ENCODE data around the gene CLDN9. TPM values are rescaled to one million over a fixed set of nuclear protein-coding genes. Genes with fewer than 3 reads are reported as not detected.

Gene CLDN9
- total RNA-seq, 1 donor from 2014 or later: not detected

GRCh38 chr16:2985893-2986355 lies 26.8 kb upstream of the CLDN9 start:
- H3K27ac Mint-ChIP-seq (ENCODE audit: unreplicated experiment): no peak overlapping the region
- H3K4me3 Mint-ChIP-seq (ENCODE audit: unreplicated experiment): no peak overlapping the region
- H3K36me3 Mint-ChIP-seq (ENCODE audit: low read depth): no peaks in the 10 kb centered on the region
- peaks cover 14% of the 10 kb centered on the region for H3K4me1 Mint-ChIP-seq (ENCODE audit: low read depth)
- H3K9me3 Mint-ChIP-seq (ENCODE audit: low read depth): no peaks in the 10 kb centered on the region
- H3K27me3 Mint-ChIP-seq (ENCODE audit: low read depth): no peaks in the 10 kb centered on the region
- TF ChIP-seq CTCF (IDR thresholded peaks at IDR 0.05): no peak
- DNase-seq (ENCODE audit: low spot score): no peak

GRCh38 chr16:2986623-2987188 lies 26.0 kb upstream of the CLDN9 start:
- Mint-ChIP-seq H3K4me1 (ENCODE audit: low read depth) (peaks cover 6% of the 10 kb centered on the region), H3K27ac (ENCODE audit: unreplicated experiment) (no peak overlapping the region)

GRCh38 chr16:2987286-2987685 lies 25.4 kb upstream of the CLDN9 start:
- H3K27ac Mint-ChIP-seq (ENCODE audit: unreplicated experiment): no peak overlapping the region
- H3K4me3 Mint-ChIP-seq (ENCODE audit: unreplicated experiment): no peak overlapping the region
- H3K27me3 Mint-ChIP-seq (ENCODE audit: low read depth): no peaks in the 10 kb centered on the region
- no peak for DNase-seq (ENCODE audit: low spot score)
- no peak for TF ChIP-seq CTCF (IDR thresholded peaks at IDR 0.05)
- H3K9me3 Mint-ChIP-seq (ENCODE audit: low read depth): no peaks in the 10 kb centered on the region
- H3K36me3 Mint-ChIP-seq (ENCODE audit: low read depth): no peaks in the 10 kb centered on the region
- peaks cover 4% of the 10 kb centered on the region for H3K4me1 Mint-ChIP-seq (ENCODE audit: low read depth)

More at GRCh38 chr16:2986623-2987188, 26.0 kb upstream of the CLDN9 start:
- Mint-ChIP-seq H3K9me3 (ENCODE audit: low read depth) (no peaks in the 10 kb centered on the region), H3K27me3 (ENCODE audit: low read depth) (no peaks in the 10 kb centered on the region), H3K36me3 (ENCODE audit: low read depth) (no peaks in the 10 kb centered on the region), H3K4me3 (ENCODE audit: unreplicated experiment) (no peak overlapping the region)
- DNase-seq (ENCODE audit: low spot score): no peak
- TF ChIP-seq CTCF (IDR thresholded peaks at IDR 0.05): no peak

- Mint-ChIP-seq H3K27ac (ENCODE audit: unreplicated experiment) (no peak overlapping the region), H3K9me3 (ENCODE audit: low read depth) (no peaks in the 10 kb centered on the region), H3K36me3 (ENCODE audit: low read depth) (no peaks in the 10 kb centered on the region), H3K27me3 (ENCODE audit: low read depth) (no peaks in the 10 kb centered on the region), H3K4me1 (ENCODE audit: low read depth) (peaks cover 4% of the 10 kb centered on the region), H3K4me3 (ENCODE audit: unreplicated experiment) (no peak overlapping the region)
- TF ChIP-seq CTCF (IDR thresholded peaks at IDR 0.05): no peak
- no peak for DNase-seq (ENCODE audit: low spot score)
These were observed 24.9 kb upstream of the CLDN9 start for GRCh38 chr16:2987833-2988232.

- no peaks in the 10 kb centered on the region for H3K9me3 Mint-ChIP-seq (ENCODE audit: low read depth)
- TF ChIP-seq CTCF (IDR thresholded peaks at IDR 0.05): no peak
- H3K36me3 Mint-ChIP-seq (ENCODE audit: low read depth): no peaks in the 10 kb centered on the region
- no peak for DNase-seq (ENCODE audit: low spot score)
- H3K4me1 Mint-ChIP-seq (ENCODE audit: low read depth): peaks cover 4% of the 10 kb centered on the region
- no peaks in the 10 kb centered on the region for H3K27me3 Mint-ChIP-seq (ENCODE audit: low read depth)
- H3K27ac Mint-ChIP-seq (ENCODE audit: unreplicated experiment): no peak overlapping the region
- no peak overlapping the region for H3K4me3 Mint-ChIP-seq (ENCODE audit: unreplicated experiment)
These were observed 24.1 kb upstream of the CLDN9 start for GRCh38 chr16:2988590-2989099.
